ENCODE data around the gene PRG3.
A peak's percentile ranks its signal among the peaks of the same experiment; 100 is the strongest.

The PRG3 gene, protein sequence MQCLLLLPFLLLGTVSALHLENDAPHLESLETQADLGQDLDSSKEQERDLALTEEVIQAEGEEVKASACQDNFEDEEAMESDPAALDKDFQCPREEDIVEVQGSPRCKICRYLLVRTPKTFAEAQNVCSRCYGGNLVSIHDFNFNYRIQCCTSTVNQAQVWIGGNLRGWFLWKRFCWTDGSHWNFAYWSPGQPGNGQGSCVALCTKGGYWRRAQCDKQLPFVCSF

DNA sequence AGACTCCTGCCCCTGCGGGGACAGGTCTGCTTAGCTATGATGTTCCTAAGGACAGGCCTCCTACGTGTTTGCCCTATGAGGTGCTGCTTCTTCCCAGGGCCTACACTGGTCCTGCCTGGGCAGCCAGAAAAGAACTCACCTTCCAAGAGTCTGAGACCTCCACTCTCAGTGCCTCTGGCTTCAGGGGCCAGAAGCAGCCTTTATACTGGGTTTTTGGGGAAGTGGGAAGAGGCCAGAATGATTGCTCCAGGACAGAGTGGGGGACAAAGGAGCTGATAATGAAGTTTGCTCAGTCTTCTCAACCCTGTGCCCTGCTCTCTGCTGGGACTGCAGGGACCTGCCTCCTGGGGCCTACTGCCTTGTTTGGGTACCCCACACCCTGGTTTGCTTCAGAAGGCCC lies at the start of gene PRG3:
PRG3 (minus strand) TSS at position 176 of the 400 bp plus-strand sequence. CDS start 442 bp downstream, outside the sequence.
- no peak for DNase-seq

DNA sequence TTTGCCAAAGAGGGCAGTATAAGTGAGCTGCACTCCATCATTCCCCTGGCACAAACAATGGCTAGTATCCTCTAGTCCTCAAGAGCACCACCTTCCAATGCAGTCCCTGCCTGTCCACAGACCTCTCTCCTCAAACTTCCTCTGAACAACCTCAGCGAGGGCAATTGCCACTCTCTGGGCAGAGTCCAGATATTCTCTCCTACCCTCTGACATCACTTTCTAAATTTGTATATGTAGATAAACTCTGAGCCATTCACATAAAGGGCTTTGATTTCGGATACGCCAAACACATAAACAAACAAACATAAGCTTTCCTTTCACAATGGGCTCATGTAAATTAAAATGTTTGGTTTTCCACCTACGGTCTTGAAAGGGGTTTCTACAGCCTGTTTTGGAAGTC lies 49.0 kb upstream of the PRG3 start:
- DNase-seq, result no peak

DNA sequence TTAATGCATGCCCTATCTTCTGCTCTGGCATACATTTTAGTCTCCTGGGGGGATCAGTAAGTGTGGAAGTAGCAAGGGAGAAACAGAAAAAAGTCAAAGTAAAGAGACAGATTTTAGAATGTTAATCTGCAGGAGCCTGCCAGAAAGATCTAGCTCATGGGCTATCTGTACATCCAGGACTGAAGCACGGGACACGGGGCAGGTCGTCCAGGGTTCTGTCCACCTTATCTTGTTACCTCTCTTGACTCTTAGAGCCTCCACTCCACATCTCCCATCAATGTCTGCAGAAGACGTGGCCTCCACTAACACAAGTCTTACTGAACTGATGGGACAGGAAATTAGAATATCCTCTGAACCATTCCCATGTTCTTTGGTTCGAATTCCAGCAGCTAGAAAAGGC lies 47.7 kb upstream of the PRG3 start:
- DNase-seq, result no peak

DNA sequence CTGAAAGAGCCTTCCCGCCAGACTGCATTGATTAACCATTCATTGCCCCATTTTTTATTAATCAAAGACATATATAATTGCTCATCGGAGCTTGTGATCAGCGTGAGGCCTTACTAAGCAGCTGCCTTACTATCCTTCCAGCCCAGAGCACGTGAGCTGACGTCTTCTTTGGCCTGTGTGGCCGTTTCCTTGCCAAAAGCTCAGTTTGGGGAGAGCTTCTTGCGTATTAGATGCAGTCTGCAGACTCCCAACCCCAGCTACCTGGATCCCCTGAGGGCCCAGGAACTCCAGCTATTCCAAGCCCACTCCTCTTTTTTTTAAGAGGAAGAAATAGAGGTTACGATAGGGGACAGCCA lies 46.8 kb upstream of the PRG3 start:
- DNase-seq, result no peak

DNA sequence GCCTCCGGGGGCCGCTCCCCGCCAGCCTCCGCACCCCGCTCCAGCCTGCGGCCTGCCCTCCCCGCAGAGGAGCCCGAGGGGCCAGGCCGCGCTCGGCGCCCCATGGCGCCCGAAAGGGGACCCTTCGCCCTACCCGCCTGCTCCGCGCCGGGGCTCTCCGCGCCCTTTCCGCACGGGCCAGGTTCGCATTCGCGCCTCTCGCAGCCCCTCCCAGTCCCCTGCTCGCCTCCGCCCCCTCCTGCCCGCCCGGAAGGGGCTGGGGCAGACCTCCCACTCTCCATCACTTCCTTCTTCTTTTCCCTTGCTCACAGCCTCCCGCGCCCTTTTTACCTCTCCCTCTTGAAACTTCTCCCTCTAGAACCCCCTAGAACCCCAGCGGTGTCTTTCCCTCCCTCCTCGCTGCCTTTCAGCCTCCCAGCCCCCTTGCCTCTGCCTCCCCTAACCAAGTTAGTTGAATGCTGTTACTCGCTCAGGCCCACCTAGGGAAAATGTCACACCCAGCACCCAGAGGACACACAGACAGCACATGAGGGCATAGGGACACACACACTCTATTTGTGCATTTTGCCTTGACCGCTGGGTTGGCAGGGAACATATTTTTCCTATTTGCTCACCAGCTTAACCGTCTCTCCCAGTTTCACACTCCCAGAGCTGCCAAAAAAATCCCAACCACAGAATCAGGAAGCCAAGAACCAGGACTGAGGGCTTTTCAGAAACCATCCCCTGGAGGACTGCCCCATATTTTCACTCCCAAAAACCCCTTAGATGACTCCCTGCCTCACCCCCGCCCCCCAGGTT lies 46.2 kb upstream of the PRG3 start, which contains the start of gene SLC43A3:
SLC43A3 (minus strand) TSS at position 193 of the 798 bp plus-strand sequence. CDS start 949 bp downstream, outside the sequence.
- peak; percentile 91 for DNase-seq

DNA sequence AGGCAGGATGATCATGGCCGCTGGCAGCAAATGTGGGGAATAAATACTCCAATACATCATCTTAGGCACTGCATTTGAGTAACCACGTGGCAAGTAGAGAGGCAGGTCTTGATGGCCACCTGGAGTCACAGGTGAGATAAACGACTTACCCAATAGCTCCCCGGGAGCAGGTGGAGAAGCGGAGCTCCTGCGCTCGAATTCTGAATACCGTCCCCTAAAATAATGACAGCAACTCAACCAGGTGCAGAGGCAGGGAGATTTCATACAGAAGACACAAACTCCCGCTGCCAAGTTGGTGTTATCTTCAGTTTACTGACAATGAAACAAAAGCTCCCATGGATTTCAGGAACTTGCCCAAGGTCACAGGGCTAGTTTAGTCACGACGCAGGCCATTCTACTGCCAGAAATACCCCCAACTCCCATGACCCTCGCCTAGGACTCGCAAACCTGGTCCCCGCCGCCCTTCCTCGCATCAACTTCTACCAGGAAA lies 45.5 kb upstream of the PRG3 start:
- DNase-seq, result peak; percentile 39

DNA sequence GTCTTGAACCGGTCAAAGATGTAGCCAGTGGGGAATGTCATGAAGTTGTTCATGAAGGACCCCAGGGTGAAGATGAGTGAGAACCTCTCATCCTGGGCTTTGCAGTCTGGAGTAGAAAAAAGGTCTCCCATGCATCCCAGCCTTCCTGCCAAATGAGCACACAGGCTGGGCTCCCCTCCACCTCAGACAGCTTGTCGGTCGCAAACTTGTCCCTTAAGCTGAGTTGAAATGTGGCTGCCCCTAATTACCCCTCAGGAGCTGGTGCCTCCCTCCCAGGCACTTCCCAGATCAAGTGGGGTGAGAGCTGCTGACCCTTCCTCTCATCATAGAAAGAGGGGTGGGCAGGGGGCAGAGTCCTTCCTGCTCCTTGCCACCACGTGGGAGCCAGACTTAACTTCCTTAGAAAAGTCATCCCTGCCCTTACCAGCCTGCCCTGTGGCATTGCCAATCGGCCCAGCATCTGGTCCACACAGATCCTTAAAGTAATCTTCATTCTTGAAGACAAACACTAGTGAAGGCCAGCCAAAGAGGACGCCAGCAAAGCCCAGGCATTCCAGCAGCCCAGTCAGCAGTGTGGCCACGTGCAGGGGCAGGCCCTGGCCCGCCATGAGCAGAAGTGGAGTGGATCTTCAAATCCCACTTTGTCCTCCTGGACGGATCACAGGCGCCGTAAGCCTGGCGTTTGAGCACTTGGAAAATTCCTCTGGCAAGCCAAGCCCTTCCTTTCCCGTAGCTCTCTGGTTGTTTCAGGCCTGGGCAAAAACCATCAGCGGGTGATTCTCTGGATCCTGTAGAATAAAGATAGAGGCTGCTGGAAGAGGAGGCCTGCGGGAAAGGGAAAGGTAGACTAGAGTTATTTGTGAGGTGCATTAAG lies 44.9 kb upstream of the PRG3 start:
- DNase-seq, result peak; percentile 39

DNA sequence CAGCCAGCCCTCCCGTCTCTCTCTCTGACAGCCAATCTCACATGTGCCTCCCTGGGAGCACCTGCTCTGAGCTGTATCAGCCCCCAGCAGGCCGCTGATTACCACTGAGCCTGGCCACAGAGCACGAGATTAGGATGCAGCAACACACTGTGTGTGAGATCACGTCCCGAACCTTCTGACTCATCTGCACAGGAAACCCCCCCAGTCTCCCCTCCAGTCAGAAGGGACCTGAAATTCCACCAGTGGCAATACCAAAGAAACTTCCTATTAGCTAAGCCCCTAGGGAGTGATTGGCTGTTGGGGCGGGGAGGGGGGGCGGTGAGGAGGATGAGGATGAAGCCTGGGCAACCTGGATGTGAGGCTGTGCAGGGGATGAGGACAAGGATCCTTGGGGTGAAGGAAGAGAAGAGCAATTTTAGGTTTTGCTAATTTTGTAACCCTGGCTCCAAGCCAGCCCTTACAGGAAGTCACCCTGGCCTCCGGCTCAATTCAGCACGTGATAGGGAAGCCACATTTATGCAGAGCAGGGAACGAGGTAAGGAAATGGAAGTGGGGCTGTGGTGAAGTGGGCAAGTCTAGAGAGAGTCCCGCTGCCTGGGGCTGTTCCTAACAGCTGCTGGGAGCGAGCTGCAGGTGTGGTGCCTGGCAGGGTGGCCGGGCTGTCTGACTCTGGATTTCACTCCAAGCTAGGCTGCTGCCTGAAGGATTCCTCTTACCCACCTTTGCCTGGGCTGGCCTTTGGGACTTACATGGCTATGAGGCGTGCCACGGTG lies 44.0 kb upstream of the PRG3 start:
- DNase-seq, result peak; percentile 97

DNA sequence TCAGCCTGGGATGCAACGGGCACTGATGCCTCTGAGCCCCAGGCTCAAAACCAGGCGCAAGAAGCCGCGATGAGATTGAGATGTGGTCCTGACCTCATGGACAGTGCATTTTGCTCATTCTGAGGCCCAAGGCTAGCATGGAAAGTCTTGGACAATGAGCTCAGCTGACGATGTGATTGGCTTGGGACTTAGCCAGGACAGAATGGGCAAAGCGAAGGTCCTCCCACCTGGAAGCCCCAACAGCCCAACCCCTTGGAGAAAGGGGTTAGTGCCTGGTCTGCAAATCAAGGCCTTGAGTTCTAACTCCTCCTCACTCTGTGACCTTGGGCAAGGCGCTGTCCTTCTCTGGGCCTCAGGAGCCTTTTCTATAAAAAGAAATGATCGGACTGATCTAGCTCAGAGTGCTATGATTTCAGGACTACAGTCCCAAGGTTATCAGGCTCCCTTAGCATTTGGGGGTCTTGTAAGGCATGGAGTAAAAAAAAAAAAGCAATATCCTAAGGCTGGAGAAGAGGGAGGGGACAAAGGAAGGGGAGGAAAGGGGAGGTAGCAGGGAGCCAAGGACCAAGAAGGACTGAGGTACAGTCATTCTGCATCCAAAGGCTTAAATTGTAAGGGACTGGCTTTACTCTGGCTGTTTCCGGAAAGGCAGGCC lies 43.3 kb upstream of the PRG3 start:
- DNase-seq, result no peak

DNA sequence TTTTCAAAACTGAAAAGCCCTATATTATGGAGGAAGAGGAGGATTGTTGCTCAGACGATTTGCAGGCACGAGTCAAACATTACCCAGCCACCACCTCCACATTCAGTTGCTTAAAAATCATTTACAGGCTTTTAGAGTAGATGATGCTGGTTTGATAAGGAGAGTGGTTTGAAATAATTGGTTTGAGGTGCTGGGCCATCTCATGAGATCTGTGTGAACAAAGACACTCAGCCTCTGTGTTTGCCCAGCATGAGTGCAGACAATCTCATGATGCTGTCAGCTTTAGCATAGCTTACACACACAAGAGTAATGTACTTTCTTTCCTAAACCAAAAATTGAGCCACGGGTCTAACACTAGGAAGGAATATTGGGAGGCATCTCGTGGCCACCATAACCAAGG lies 41.7 kb upstream of the PRG3 start:
- DNase-seq, result no peak

DNA sequence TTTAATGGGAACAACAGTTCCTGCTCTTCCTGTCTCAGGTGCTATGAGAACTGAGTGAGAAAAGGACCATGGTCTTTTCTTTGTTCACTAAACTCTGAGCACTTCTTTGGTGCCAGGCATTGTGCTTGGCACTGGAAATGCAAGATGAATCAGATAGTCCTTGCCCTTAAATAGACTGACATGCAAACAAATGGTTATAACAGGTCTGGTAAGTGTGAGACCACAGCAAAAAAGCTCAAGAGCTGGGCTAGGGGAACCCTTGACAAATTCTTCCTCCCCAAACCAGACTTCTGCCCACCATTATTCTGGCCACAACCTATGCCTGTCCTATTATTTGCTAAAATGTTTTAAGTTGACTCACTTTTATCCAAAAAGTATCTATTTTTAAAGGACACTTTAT lies 40.9 kb upstream of the PRG3 start:
- DNase-seq, result no peak

DNA sequence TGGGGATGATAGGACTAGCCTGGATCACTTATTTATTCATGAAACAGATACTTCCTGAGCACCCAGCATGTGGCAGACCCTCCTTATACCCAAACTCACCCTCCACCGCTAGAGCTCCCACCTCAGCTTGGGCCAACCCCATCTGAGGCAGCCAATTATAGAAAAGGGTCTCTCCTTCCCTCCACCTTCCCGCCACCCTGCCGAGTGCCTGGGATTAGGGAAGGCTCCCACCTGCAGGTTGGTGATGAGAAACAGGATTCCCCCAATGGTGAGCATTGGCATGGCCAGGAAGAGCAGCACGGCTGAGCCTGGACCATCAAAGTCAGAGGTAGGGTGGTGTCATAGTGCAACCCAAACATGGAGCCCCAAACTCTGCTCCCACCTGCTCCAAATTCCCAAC lies 40.1 kb upstream of the PRG3 start:
- no peak for DNase-seq

DNA sequence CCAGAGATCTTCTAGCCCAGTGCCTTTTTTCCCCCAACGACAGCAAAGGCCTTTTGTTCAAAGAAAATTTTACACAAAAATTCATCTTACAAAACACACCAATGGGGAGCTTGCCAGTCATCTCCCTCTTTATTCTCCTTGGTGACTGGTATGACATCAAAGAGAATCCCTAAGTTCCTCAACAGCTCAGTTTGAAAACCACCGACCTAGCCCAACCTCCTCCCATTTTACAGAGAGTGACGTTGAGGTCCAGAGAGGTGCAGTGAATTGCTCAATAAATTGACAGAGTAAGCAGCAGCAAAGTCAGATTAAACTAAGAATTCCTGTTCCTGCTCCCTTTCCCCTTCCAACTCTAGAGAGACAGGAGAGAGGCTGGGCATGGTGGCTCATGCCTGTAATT lies 38.2 kb upstream of the PRG3 start:
- no peak for DNase-seq

DNA sequence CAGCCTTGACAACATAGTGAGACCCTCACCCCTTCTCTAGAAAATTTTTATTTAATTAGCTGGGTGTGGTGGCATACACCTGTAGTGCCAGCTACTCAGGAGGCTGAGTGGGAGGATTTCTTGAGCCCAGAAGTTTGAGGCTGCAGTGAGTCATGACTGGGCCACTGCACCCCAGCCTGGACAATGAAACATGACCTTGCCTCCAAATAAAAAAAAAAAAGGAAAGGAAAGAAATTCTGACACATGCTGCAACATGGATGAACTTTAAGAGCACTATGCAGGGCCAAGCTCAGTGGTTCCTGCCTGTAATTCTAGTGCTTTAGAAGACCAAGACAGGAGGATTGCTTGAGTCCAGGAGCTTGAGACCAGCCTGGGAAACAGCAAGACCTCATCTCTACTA lies 37.2 kb upstream of the PRG3 start:
- no peak for DNase-seq

DNA sequence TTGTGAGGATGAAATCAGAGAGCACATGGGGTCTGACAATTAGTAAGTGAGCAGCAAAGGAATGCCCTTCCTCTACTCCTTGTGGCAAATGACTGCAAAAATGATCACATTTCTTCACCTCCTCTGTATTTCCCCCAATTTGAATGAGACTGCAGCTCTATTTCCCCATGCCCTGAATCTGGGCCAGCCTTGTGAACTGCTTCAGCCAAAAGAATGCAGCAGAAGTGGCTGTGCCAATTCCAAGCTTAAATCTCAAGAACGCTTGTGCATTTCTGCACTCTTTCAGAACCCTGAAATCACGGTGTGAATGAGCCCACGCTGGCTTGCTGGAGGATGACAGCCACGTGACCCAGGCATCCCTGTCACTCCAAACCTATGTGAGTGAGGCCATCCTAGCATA lies 36.1 kb upstream of the PRG3 start:
- DNase-seq, result no peak

DNA sequence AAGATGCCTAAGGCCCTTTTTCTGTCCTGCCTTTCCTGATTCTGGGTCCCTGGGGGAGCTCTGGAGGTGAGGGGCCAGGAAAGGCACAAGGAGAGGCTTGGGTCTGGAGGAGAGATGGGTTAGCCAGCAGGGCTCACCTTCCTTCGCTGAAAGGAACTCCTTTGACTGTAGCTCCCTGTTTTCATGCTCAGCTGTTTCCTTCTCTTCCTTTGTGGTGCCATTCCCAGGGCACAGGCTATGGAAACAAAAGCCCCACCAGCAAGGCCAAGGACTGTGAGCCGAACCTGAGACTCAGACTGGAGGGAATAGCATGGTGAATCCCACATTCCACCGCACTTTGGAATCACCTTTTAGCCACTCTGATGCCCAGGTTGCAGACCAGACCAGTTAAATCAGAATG lies 35.5 kb upstream of the PRG3 start:
- no peak for DNase-seq

DNA sequence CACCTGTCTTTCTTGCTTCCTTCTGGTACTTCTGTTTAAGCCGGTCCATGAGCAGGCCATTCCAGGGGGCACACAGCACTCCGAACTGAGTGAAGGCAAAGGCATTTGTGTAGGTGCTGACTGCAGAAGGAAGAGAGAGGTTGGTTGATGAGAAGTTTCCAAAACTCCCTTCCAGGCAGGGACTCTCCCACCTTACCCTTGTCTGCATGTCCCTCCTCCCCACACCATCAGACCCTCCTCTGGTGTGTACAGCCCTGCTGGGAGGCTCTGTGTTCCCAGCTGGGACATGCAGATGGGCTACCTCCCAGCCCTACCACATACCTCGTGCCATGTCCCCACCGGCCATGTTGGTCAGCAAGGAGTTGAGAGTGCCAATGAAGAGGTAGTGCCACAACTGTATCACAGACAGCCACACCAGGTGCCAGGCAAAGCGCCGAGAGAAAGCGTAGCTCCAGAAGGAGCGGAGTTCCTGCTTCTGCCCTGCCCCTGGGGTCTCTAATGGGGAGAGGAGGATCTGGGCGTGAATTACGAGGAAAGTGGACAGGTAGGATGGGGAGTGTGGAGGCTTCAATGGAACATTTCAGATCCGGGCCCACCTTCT lies 33.8 kb upstream of the PRG3 start:
- no peak for DNase-seq

DNA sequence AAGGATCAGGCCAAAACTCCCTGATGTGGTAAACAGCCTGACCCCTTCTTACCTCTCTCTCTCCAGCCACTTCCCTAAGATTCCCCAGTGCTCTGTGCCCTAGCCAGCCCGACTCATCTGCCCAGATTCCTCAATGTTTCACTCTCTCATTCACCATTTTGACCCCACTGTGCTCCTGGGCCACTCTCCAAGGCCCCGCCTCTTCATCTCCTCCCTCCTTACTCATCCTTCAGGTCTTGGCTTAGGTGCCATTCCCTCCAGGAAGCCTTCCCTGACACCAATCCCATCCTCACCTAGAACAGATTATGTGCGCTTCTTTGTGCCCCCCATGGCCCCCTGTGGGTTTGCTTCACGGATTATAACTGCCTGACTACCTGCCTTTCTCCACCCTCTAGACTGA lies 32.7 kb upstream of the PRG3 start:
- DNase-seq, result no peak

DNA sequence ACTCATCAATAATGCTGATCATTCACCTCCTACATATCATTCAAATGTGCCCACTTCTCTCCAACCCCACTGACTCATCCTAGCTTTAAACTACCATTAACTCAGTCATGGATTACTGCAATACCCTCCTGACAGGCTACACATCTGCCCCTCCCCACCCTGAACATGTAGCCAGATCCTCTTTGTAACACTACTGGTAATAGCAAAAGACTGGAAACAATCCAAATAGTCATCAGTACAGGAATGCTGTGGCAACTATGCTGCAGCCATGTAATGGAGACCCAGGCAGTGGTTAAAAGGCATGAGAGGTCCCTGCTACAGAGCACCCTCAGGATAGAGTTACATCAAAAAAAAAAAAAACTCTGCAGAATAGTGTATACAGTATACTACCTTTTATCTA lies 29.3 kb upstream of the PRG3 start:
- DNase-seq, result no peak

DNA sequence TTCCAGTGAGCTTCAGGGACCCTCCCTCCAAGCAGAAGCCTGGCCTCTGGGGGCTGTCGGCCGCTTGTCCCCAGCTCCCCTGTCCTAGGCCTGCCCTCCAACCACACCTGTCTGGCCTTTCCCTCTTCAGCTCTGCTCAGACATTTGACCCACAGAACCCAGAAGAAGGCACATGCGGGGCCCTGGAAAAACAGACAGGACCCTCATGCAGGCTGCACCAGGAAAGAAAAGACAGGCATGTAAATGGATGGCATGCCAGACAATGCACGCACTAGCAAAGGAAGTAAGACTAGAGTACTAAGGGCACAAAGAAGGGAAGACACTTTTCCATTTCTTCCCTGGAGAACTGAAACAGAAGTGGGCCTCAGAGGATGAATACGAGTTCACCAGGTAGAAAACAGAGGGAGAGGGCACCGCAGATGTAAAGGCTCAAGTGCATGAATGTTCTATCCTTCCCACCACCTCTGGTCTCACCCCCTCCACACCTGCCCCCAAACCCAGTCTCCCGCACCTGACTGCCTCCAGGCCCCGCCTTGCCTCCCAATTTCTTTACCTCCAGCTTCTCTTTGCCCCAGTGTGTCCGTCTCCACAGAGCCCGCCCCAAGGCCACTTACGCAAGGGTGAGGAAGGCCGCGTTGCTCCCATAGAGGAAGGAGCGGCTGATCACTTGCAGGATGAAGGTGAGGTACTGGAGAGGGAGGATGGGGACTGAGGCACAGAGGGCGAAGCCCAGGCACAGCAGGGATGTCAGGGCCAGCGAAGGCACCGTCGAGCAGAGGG lies 28.6 kb upstream of the PRG3 start:
- no peak for DNase-seq

DNA sequence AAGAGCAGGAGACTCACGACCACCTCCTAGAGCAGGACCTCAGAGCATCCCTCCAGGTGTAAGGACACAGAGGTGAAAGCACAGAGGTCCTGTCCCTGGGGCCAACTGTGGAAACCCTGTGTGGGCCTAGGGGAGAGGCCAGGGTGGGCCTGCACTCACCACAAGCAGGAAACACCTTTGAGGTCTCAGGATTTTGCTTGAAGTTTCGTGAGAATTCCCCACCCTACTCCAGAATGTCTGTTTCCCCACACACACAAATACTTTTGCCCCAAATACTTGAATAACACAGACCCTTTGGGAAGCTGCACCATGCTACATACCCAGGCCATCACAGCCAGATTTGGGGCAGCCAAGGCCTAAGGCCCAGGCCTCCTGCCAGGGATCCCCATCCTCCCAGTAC lies 27.8 kb upstream of the PRG3 start:
- DNase-seq, result no peak

Measured in activated CD4-positive, alpha-beta T cell treated with anti-CD3 and anti-CD28 coated beads, Interleukin-2, Interleukin-6, amounts not matched to agents 100 ng/mL and 50 ng/mL, durations not matched to agents 16 hours and 8 hours (primary cell).